Stomach smooth muscle (tissue), 2 donors: ENCODE measurements around the gene MAFB.

Experiments
- H3K27ac ChIP-seq: one replicate; pipeline ENCODE4 v1.7.0; 2013; ENCODE audit warnings: mild to moderate bottlenecking, low read length, inconsistent platforms
- H3K27me3 ChIP-seq, 2 donors: one replicate each; pipeline ENCODE4 v1.7.0; 2013; ENCODE audit warnings: low read length in 2 of 2; ENCODE audit not compliant: insufficient read depth in 2 of 2, control insufficient read depth in 1 of 2
- H3K36me3 ChIP-seq, 2 donors: one replicate each; pipeline ENCODE4 v1.7.0; 2013; ENCODE audit warnings: low read length in 2 of 2; ENCODE audit not compliant: control insufficient read depth in 2 of 2, insufficient read depth in 2 of 2
- H3K4me1 ChIP-seq: one replicate; pipeline ENCODE4 v1.7.0; 2013; ENCODE audit warnings: low read length; ENCODE audit not compliant: control insufficient read depth, insufficient read depth
- H3K4me3 ChIP-seq, 2 donors: one replicate each; pipeline ENCODE4 v1.7.0; 2013; ENCODE audit warnings: low read length in 2 of 2
- H3K9ac ChIP-seq, 2 donors: one replicate each; pipeline ENCODE4 v1.7.0; 2013; ENCODE audit warnings: low read length in 2 of 2, mild to moderate bottlenecking in 1 of 2
- H3K9me3 ChIP-seq, 2 donors: one replicate each; pipeline ENCODE4 v1.7.0; 2013; ENCODE audit warnings: low read length in 2 of 2; ENCODE audit not compliant: control insufficient read depth in 2 of 2
- donor health status: healthy.
- donor health status: Pancreatic carcinoma.

The MAFB gene

DNA sequence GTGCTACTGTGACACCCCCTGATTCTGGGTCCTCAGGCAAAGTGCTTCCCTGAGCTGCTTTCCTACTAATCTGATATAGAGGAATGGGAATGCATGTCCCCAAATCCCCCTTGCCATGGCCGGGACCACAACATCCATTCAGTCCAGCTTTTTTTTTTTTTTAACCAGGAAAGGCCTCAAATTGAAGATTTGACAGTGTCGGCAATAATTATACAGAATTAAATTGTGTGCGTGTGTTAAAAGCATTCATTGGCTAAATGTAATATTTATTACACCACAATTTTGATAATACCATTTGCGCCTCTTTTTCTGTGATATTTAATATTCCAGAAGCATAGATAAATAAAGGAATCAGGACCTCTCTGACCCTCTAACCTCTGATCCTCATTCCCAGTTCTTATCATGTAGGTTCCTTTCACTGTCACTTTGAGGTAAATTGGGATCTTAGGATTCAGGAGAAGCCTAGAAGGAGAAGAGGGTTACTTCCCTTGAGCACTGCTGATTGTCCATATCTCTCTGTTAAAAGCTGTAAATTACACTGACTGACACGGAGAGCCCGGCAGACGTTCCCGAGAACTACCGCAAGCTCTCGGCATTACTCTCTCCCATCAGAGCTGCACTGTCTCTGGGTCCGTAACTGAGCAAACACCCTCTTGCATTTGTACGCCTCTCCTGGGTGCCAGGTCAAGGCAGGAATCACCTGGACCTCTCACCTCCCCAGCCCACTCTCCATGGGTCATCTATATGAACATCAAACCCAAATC lies 29.4 kb upstream of the MAFB start:
- Histone ChIP-seq H3K27ac (no peak overlapping the region), H3K9ac (no peak overlapping the region), H3K4me3 (no peak overlapping the region)

DNA sequence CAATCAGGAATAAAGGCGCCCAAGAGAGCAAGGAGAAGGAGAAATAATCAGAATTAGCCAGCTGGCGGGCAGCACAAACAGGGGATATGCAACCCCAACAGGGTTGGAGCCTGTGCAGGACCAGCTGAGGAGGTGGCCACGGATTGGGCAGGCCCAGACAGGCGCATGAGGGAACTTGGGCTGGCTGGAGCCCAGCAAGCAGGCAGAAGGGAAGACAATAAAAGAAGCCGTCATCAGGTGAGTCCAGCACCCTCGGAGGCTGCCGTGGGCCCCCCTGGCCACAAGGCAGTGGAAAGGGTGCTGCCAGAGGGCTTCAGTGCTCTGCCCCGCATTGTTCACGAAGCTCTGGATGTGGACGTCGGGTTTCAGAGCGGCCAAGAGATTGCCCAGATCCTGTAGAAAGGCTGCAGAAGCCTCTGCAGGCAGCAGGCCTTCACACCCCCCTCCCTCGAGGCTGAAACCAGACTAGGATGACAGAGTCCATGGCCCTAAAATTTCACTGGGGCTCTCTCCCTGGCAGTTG lies 28.4 kb upstream of the MAFB start:
- Histone ChIP-seq H3K27me3 (peaks cover 4 to 5% of the 10 kb centered on the region in 2 donors), H3K9ac (no peak overlapping the region), H3K36me3 (no peaks in the 10 kb centered on the region), H3K4me1 (no peaks in the 10 kb centered on the region), H3K9me3 (no peaks in the 10 kb centered on the region), H3K4me3 (no peak overlapping the region), H3K27ac (no peak overlapping the region)

More for the DNA sequence above, 29.4 kb upstream of the MAFB start:
- H3K9me3 ChIP-seq: no peaks in the 10 kb centered on the region
- H3K36me3 ChIP-seq: no peaks in the 10 kb centered on the region
- H3K4me1 ChIP-seq: no peaks in the 10 kb centered on the region
- peaks cover 4 to 5% of the 10 kb centered on the region in 2 donors for H3K27me3 ChIP-seq

DNA sequence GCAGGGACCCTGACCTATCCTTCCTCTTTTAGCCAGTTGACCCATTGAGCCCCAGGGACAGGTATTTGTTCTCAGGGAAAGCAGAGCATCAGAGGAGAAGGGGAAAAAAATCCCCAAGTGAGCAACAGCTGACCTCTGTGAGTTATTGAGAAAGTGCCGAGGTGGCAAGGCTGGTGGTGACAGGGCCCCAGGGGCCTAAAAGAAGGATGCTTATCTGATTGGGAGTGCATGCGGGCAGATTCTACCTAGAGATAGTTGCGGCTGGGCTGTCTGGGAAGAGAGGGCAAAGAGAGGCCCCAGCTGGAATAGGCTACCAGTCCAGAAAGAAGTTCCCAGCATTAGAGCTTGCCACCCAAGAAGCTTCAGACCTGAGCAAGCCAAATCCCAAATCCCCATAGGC lies 26.5 kb upstream of the MAFB start:
- Histone ChIP-seq H3K27me3 (peaks cover 6 to 8% of the 10 kb centered on the region in 2 donors), H3K27ac (no peak overlapping the region), H3K9ac (no peak overlapping the region), H3K4me1 (no peaks in the 10 kb centered on the region), H3K9me3 (no peaks in the 10 kb centered on the region), H3K36me3 (no peaks in the 10 kb centered on the region), H3K4me3 (no peak overlapping the region)

DNA sequence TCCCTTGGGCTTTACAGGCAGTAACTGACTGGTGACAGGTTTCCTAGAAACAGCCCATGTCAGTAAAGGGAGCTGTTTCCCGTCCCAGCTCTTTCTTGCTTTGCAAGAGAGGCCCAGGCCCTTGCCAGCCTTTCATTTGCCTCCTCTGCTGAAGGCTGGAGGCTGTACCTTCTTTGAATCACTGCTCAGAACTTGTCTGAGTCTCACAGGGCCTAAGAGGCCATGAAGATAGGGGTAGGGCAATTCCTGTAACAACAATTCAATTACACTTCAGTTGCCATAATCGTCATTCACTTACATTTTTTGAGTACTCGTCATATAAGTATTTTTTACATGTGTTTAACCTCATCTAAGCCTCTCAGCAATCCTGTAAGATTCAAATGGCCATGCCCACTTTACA lies 25.9 kb upstream of the MAFB start:
- Histone ChIP-seq H3K9ac (no peak overlapping the region), H3K27ac (no peak overlapping the region), H3K4me3 (no peak overlapping the region), H3K36me3 (no peaks in the 10 kb centered on the region), H3K27me3 (peaks cover 6 to 8% of the 10 kb centered on the region in 2 donors), H3K9me3 (no peaks in the 10 kb centered on the region), H3K4me1 (no peaks in the 10 kb centered on the region)

DNA sequence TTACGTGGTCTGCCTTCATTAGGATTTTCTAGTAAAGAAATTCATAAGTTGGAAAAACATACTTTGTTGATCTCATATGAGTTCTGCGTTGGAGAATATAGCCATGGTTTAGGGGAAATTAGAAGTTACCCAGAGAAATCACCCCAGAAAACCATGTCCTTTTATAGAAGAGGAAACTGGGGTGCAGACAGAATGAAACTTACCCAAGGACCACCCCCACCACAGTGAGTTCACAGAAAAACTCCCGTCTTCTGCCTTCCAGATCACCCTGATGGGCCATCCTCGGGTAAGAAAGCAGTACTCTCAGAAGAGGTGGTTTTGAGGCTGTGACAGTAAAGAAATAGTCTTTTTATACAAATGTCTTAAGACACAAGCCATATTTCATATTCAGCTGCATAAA lies 25.1 kb upstream of the MAFB start:
- Histone ChIP-seq H3K27ac (no peak overlapping the region), H3K9ac (no peak overlapping the region), H3K4me3 (no peak overlapping the region), H3K36me3 (no peaks in the 10 kb centered on the region), H3K27me3 (peaks cover 6 to 7% of the 10 kb centered on the region in 2 donors), H3K4me1 (no peaks in the 10 kb centered on the region), H3K9me3 (no peaks in the 10 kb centered on the region)

DNA sequence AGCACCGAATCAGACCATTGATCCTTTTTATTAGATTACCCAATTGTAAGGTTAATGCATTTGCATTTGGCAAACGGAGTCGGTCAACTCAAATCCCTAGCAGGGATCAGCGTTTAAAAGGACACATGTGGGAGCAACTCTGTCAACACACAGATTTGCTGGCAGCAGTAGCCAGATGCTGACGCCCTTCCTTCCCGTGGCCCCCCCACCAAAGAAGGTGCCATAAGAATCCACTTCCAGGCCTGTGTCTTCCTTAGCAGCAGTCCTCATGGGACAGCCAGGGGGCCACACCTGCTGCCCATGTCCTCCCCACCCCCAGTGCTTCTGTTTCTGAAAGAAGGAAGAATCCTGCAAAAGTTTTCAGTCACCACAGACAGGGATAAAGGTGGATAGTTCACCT lies 24.5 kb upstream of the MAFB start:
- Histone ChIP-seq H3K36me3 (no peaks in the 10 kb centered on the region), H3K9ac (no peak overlapping the region), H3K27ac (no peak overlapping the region), H3K9me3 (no peaks in the 10 kb centered on the region), H3K27me3 (peaks cover 6 to 7% of the 10 kb centered on the region in 2 donors), H3K4me3 (no peak overlapping the region), H3K4me1 (no peaks in the 10 kb centered on the region)

DNA sequence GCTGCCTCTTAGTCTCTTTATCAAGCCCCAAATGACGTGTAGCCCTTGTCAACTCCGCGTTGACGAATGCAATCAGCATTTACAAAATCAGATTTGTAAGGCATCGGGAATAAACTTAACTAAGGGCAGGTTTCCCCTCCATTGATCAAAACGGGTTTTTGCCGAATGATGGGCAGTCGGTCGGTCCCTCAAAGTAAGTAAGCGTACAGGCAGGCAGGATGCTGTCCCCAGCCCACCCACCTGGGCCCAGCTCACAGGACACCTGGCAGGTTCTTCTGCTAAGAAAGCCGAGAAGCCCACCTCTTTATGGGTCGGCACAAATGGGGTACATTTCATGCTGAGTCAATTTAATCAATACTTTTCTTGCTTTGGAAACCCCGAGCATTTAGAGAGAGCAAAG lies 22.0 kb upstream of the MAFB start:
- Histone ChIP-seq H3K9ac (no peak overlapping the region), H3K9me3 (no peaks in the 10 kb centered on the region), H3K4me3 (no peak overlapping the region), H3K27me3 (peaks cover 2 to 7% of the 10 kb centered on the region in 2 donors), H3K36me3 (no peaks in the 10 kb centered on the region), H3K4me1 (no peaks in the 10 kb centered on the region), H3K27ac (no peak overlapping the region)

DNA sequence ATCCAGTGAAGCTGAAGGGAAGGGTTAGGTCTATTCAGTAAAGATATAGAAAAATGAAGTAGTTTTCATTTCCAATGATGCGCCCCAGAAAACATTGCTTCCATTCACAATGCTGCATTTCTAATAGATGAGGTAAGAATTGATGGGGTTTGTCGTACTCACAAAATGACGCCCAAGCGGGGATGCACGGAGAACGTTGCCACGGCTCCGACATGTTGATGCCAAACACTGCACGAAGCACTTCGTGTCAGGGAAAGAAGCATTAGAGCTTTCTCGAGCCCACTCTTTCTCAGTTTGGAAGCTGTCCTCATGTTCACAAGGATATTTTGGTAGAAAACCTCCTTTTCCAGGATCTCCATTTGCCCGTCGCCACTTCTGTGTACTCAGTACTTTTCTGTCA lies 21.6 kb upstream of the MAFB start:
- H3K9ac ChIP-seq: no peak overlapping the region
- peaks cover 2 to 4% of the 10 kb centered on the region in 2 donors for H3K27me3 ChIP-seq
- no peak overlapping the region for H3K4me3 ChIP-seq

DNA sequence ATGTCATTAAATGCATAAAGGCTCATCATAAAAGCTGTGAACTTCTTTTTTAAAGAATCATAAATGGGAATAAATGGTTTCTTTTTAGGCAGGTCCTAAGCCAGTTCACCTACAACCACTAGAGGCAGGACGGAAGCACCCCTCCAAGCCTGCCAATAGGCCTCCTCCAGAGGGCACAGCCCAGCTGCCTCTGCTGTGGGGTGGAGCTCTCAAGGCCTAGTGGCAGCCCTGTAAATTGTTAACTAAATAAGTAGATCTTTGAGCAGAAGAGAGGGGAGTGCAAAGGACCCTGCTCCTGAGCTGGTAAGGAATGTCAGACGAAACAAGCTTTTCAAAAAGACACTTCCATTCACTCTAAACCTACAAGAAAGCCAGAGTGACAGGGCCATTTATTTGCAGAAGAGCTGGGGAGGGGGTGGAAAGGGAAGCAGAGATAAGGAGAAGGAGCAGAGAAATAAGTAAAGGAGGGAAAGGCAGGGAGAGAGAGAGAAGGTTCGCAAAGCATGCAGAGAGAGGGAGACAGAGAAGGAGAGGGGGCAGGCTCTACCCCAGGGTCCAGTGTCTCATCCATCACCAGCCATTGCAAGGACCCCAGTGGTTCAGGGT lies 18.0 kb upstream of the MAFB start:
- Histone ChIP-seq H3K9ac (no peak overlapping the region), H3K36me3 (no peaks in the 10 kb centered on the region)

More for the DNA sequence above, 21.6 kb upstream of the MAFB start:
- H3K4me1 ChIP-seq: no peaks in the 10 kb centered on the region
- no peaks in the 10 kb centered on the region for H3K36me3 ChIP-seq
- H3K27ac ChIP-seq: no peak overlapping the region
- no peaks in the 10 kb centered on the region for H3K9me3 ChIP-seq

DNA sequence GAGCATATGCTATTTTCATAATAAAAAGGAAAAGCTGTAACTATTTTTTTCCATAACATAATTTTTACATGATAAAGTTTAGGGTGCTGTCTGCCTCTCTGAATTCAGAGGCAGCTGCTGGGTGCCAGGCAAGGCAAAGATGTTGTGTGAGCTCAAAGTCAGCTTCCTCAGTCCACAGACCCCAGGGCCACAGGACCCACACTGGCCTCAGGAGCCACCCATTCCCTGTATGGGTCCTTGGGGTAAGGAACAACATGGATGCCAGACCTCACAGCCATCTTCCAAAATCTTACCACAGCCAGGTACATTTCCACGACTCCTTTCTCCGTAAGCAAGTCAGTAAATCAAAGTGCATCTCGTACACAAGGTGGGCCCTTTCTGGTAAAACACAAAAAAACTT lies 16.4 kb upstream of the MAFB start:
- Histone ChIP-seq H3K4me3 (no peak overlapping the region), H3K4me1 (no peaks in the 10 kb centered on the region), H3K36me3 (no peaks in the 10 kb centered on the region), H3K9me3 (no peaks in the 10 kb centered on the region), H3K27me3 (peaks cover 0 to 2% of the 10 kb centered on the region in 2 donors), H3K9ac (no peak overlapping the region), H3K27ac (no peak overlapping the region)

More for the DNA sequence above, 18.0 kb upstream of the MAFB start:
- Histone ChIP-seq H3K27ac (no peak overlapping the region), H3K9me3 (no peaks in the 10 kb centered on the region), H3K4me3 (no peak overlapping the region), H3K4me1 (no peaks in the 10 kb centered on the region), H3K27me3 (peaks cover 2 to 4% of the 10 kb centered on the region in 2 donors)

DNA sequence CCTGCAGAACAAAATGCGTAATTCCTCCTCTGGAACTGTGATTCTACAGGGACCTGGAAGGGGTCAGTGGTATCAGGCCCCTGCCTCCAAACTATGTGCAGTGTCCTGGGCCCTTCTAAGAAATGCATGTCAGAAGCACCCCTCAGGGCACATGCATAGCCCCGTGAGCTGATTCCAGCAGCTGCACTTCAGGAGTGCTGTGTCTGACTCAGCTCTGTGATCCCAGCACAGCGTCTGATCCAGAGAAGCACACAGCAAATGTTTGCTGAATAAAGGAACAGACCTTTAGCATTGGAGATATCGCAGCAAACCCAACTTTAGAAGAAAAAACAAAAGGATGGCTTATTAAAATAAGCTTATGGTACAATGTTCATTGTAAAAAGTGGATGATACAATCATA lies 15.8 kb upstream of the MAFB start:
- H3K9ac ChIP-seq: no peak overlapping the region
- no peak overlapping the region for H3K4me3 ChIP-seq
- H3K9me3 ChIP-seq: no peaks in the 10 kb centered on the region
- H3K36me3 ChIP-seq: no peaks in the 10 kb centered on the region
- H3K4me1 ChIP-seq: no peaks in the 10 kb centered on the region
- peaks cover 0 to 2% of the 10 kb centered on the region in 2 donors for H3K27me3 ChIP-seq
- H3K27ac ChIP-seq: no peak overlapping the region
